ENCODE data around the gene KCNIP4. TPM values are rescaled to one million over a fixed set of nuclear protein-coding genes. Genes with fewer than 3 reads are reported as not detected.

Gene KCNIP4
- total and polyA plus RNA-seq, 10 of the 15 experiments (the other 5 are each of a cell fraction or from before 2014, with no cell fraction given), result 0.03 to 0.23 (median 0.13) TPM; not detected in 7

DNA sequence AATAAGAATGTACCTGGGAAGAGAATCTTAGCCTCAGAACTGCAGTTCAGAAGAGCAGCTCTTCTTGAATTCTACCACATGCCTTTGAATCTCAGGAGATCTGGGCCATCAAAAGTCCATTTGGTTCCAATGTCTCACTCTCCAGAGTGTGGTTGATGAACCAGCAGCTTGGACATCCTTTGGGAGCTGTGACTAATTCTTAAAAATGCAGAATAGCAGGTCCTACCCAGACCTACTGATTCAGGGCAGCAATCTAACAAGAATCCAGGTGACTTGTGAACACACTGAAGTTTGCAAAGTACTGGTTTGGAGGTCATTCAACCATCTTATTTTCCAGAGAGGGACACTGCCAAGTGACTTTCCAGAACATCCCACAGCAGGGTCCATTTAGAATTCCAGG, 1003.6 kb downstream of the KCNIP4 start:
- H4K20me1 ChIP-seq (ENCODE audit: control insufficient read depth, insufficient read depth), result no peaks in the 10 kb centered on the region
- no peak overlapping the region for H3K9ac ChIP-seq (ENCODE audit: control insufficient read depth, insufficient read depth, low read length)
- no TSS peak for BruUV-seq (replicated peaks)
- no peaks in the 10 kb centered on the region for H3K36me3 ChIP-seq (ENCODE audit: control insufficient read depth in 2 of 2, insufficient read depth in 2 of 2, low read length in 1 of 2)
- RAD21 ChIA-PET (ENCODE audit: unreplicated experiment), result no interaction called here
- no peaks in the 10 kb centered on the region for H3K4me1 ChIP-seq (ENCODE audit: control insufficient read depth, insufficient read depth, low read length)
- H3K27me3 ChIP-seq (replicated peaks in 1 of 2; ENCODE audit: control insufficient read depth in 2 of 2, insufficient read depth in 2 of 2, low read length in 1 of 2), result no peaks in the 10 kb centered on the region
- in situ Hi-C loops (cut with MboI) (no loop called here), intact Hi-C loops (cut with micrococcal nuclease; ENCODE audit: unreplicated experiment) (no loop called here)
- SMC1A ChIA-PET (ENCODE audit: uncharacterized antibody, unreplicated experiment), result no interaction called here
- H3K79me2 ChIP-seq (ENCODE audit: control insufficient read depth, insufficient read depth, low read length), result no peaks in the 10 kb centered on the region
- no peak for FAIRE-seq
- DNase-seq (ENCODE audit: low read depth, low spot score), result no peak
- no peak overlapping the region for H2AFZ ChIP-seq (ENCODE audit: control insufficient read depth, low read depth, low read length)
- H3K27ac ChIP-seq (ENCODE audit: control insufficient read depth, insufficient read depth), result no peak overlapping the region
- POLR2A ChIA-PET, result no interaction called here
- no peak for TF ChIP-seq SREBF2 (IDR thresholded peaks at IDR 0.05; ENCODE audit: low read length)
- ATAC-seq, result no peak
- H3K9me3 ChIP-seq (replicated peaks; ENCODE audit: control insufficient read depth, insufficient read depth, low read length), result no peaks in the 10 kb centered on the region; the same call in 2 of the 3 replicates
- CTCF ChIA-PET, result no interaction called here
- no peak overlapping the region for H3K4me3 ChIP-seq
- H3K4me2 ChIP-seq (ENCODE audit: control insufficient read depth, insufficient read depth), result no peak overlapping the region

DNA sequence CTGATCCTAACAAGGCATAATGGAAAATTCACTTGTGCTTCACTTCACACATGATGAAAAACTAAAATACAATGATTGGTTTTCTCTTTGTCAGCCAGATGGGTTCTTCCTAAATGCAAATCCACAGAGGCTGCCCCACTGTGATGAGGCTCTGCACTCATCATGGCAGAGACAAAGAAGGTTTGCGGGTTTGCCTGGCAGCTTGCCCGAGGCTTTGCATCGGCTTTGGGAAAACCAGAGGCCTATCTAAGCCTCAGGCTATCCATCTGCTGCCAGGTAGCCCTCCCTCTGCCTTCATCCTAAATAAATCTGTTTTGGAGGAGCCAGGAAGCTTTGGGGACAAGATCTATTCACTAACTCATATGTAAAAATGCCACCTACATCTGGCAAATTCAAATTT, 1004.1 kb downstream of the KCNIP4 start:
- WGBS (ENCODE audit: insufficient coverage, insufficient replicate concordance, low lambda C conversion rate, missing lambda C conversion rate), result 15% methylated on average over 3 of the region's 3 CpGs
- no TSS peak for BruUV-seq (replicated peaks)
- H3K4me2 ChIP-seq (ENCODE audit: control insufficient read depth, insufficient read depth), result no peak overlapping the region
- SMC1A ChIA-PET (ENCODE audit: uncharacterized antibody, unreplicated experiment), result no interaction called here
- ATAC-seq (no peak), DNase-seq (ENCODE audit: low read depth, low spot score) (no peak), FAIRE-seq (no peak)
- no peaks in the 10 kb centered on the region; the same call in 2 of the 3 replicates for H3K9me3 ChIP-seq (replicated peaks; ENCODE audit: control insufficient read depth, insufficient read depth, low read length)
- H3K79me2 ChIP-seq (ENCODE audit: control insufficient read depth, insufficient read depth, low read length), result no peaks in the 10 kb centered on the region
- RAD21 ChIA-PET (ENCODE audit: unreplicated experiment), result no interaction called here
- intact Hi-C loops (cut with micrococcal nuclease; ENCODE audit: unreplicated experiment) (no loop called here), in situ Hi-C loops (cut with MboI) (no loop called here)
- no peak overlapping the region for H3K4me3 ChIP-seq
- no peak overlapping the region for H3K9ac ChIP-seq (ENCODE audit: control insufficient read depth, insufficient read depth, low read length)
- no peaks in the 10 kb centered on the region for H3K36me3 ChIP-seq (ENCODE audit: control insufficient read depth in 2 of 2, insufficient read depth in 2 of 2, low read length in 1 of 2)
- TF ChIP-seq EZH2 (IDR thresholded peaks at IDR 0.05; ENCODE audit: borderline replicate concordance, control insufficient read depth, low read depth, low read length) (no peak), CHD4 (IDR thresholded peaks at IDR 0.05) (no peak), ATF2 (IDR thresholded peaks at IDR 0.05; ENCODE audit: low read length) (no peak), STAT1 (conservative IDR thresholded peaks at IDR 0.05) (no peak), SREBF1 (IDR thresholded peaks at IDR 0.05; ENCODE audit: low read length) (no peak), SP1 (IDR thresholded peaks at IDR 0.05; ENCODE audit: low read depth, low read length) (no peak), BACH1 (IDR thresholded peaks at IDR 0.05; ENCODE audit: borderline replicate concordance) (no peak), TBL1XR1 (IDR thresholded peaks at IDR 0.05; ENCODE audit: low read depth, low read length) (no peak), MLLT1 (IDR thresholded peaks at IDR 0.05) (no peak), IKZF1 (conservative IDR thresholded peaks at IDR 0.05) (no peak), SIX5 (IDR thresholded peaks at IDR 0.05; ENCODE audit: low read depth, low read length, severe bottlenecking) (no peak), POLR2A (IDR thresholded peaks at IDR 0.05; ENCODE audit: low read depth, low read length) (no peak), JUNB (IDR thresholded peaks at IDR 0.05) (no peak), HDAC2 (IDR thresholded peaks at IDR 0.05) (no peak), NR2C2 (IDR thresholded peaks at IDR 0.05; ENCODE audit: borderline replicate concordance, control insufficient read depth, insufficient read length, low read depth) (no peak), SIN3A (IDR thresholded peaks at IDR 0.05; ENCODE audit: low read depth, low read length) (no peak), BHLHE40 (IDR thresholded peaks at IDR 0.05; ENCODE audit: borderline replicate concordance in 1 of 2, low read depth in 2 of 2, low read length in 1 of 2) (no peak), YBX1 (IDR thresholded peaks at IDR 0.05) (no peak), NFYB (IDR thresholded peaks at IDR 0.05; ENCODE audit: insufficient read depth, low read depth, low read length) (no peak)
- H2AFZ ChIP-seq (ENCODE audit: control insufficient read depth, low read depth, low read length), result no peak overlapping the region
- H3K27ac ChIP-seq (ENCODE audit: control insufficient read depth, insufficient read depth), result no peak overlapping the region
- CTCF ChIA-PET, result interaction anchor here (1.3 kb wide), 1 partner anchor 24 kb away, joined by 4 read pairs; no protein-coding TSS in a partner anchor
- H3K4me1 ChIP-seq (ENCODE audit: control insufficient read depth, insufficient read depth, low read length), result no peaks in the 10 kb centered on the region
- no peaks in the 10 kb centered on the region for H4K20me1 ChIP-seq (ENCODE audit: control insufficient read depth, insufficient read depth)
- H3K27me3 ChIP-seq (replicated peaks in 1 of 2; ENCODE audit: control insufficient read depth in 2 of 2, insufficient read depth in 2 of 2, low read length in 1 of 2), result no peaks in the 10 kb centered on the region
- POLR2A ChIA-PET, result no interaction called here

All from GM12878 (cell line).